Thyroid gland (tissue), 4 donors: Measurements from ENCODE around the gene RNF215. TPM values are rescaled to one million over a fixed set of nuclear protein-coding genes. Genes with fewer than 3 reads are reported as not detected.

Experiments used
- DNase-seq, 2 donors: peaks; one replicate each; pipeline ENCODE4 v3.0.0-alpha.2; 2019
- H3K27ac ChIP-seq, 3 donors: fragments of 200-600 bp; sonication (generic); 1 replicate in 2 of 3; 2 replicates in 1 of 3; pipeline ENCODE4 v1.5.1; 2016 to 2019; ENCODE audit warnings: mild to moderate bottlenecking in 1 of 3, moderate library complexity in 1 of 3
- H3K27me3 ChIP-seq: fragments of 200-600 bp; sonication (generic); one replicate; pipeline ENCODE4 v1.5.1; 2019
- H3K36me3 ChIP-seq, 2 donors: fragments of 200-600 bp; sonication (generic); one replicate each; pipeline ENCODE4 v1.5.1; 2016 to 2019
- H3K4me1 ChIP-seq, 2 donors: fragments of 200-600 bp; sonication (generic); one replicate each; pipeline ENCODE4 v1.5.1; 2017 to 2019
- H3K4me3 ChIP-seq, 3 donors: fragments of 200-600 bp; sonication (generic); replicated peaks in 1 of 3; 1 replicate in 2 of 3; 2 replicates in 1 of 3; pipeline ENCODE4 v1.5.1; 2016; ENCODE audit warnings: mild to moderate bottlenecking in 1 of 3
- H3K9me3 ChIP-seq: fragments of 200-600 bp; sonication (generic); one replicate; pipeline ENCODE4 v1.5.1; 2017
- CTCF ChIP-seq, 6 experiments: fragments of 200-600 bp in 3 of 6; fragments of 450-650 bp in 3 of 6; sonication (generic) in 3 of 6; IDR thresholded peaks; one replicate each; pipeline ENCODE4 v1.5.1; 2016 to 2019; ENCODE audit warnings: antibody characterized with exemption in 6 of 6, mild to moderate bottlenecking in 2 of 6, inconsistent platforms in 1 of 6, moderate library complexity in 1 of 6
- POLR2A ChIP-seq, 2 donors: fragments of 450-650 bp; IDR thresholded peaks; one replicate each; pipeline ENCODE4 v1.6.1; 2017; ENCODE audit warnings: antibody characterized with exemption in 2 of 2, mild to moderate bottlenecking in 2 of 2, moderate library complexity in 1 of 2
- WGBS, 2 donors: methylation state at CpG; one replicate each; pipeline ENCODE4 v1.1.5; 2017; 5-methylcytosine and 5-hydroxymethylcytosine counted together
- intact Hi-C: fragments of 100-400 bp; cut with DNase I; formaldehyde crosslinking; loops from one replicate; pipeline ENCODE4 v1.15.1; 2023
- total RNA-seq, 4 donors: library from RNA; depleted of rRNA; stranded (reverse); fragments of >200 nt; gene quantifications; one replicate each; pipeline ENCODE4 v1.2.3, GENCODE V29; 2016

The RNF215 gene
- total RNA-seq, 4 donors from 2014 or later, result 14.8 to 25.5 (median 18.8) TPM

GRCh38 chr22:30337461-30337778 is 49.8 kb downstream of the RNF215 start:
- 79 to 93% methylated on average over 7 of the region's 8 CpGs for WGBS, 2 donors
- peaks cover 5 to 6% of the 10 kb centered on the region in 2 donors for H3K4me1 ChIP-seq
- intact Hi-C loops, result no loop called here
- TF ChIP-seq CTCF (IDR thresholded peaks at IDR 0.05) (no peak), POLR2A (IDR thresholded peaks at IDR 0.05) (no peak)
- DNase-seq, result no peak
- no peaks in the 10 kb centered on the region for H3K9me3 ChIP-seq
- H3K27ac ChIP-seq, result no peak overlapping the region
- no peak overlapping the region for H3K4me3 ChIP-seq
- H3K36me3 ChIP-seq, result peaks cover 96 to 97% of the 10 kb centered on the region in 2 donors
- H3K27me3 ChIP-seq, result no peaks in the 10 kb centered on the region

GRCh38 chr22:30336752-30337460 is 50.3 kb downstream of the RNF215 start:
- intact Hi-C loops, result no loop called here
- peak; percentile 54 to 72 for DNase-seq
- WGBS, 2 donors, result 84 to 96% methylated on average over 4 of the region's 4 CpGs
- TF ChIP-seq POLR2A (IDR thresholded peaks at IDR 0.05) (no peak), CTCF (IDR thresholded peaks at IDR 0.05) (no peak)
- Histone ChIP-seq H3K36me3 (peaks cover 91 to 92% of the 10 kb centered on the region in 2 donors), H3K4me3 (no peak overlapping the region), H3K4me1 (peaks cover 5 to 6% of the 10 kb centered on the region in 2 donors), H3K27me3 (no peaks in the 10 kb centered on the region), H3K9me3 (no peaks in the 10 kb centered on the region), H3K27ac (no peak overlapping the region)

GRCh38 chr22:30335236-30335635 is 52.0 kb downstream of the RNF215 start:
- DNase-seq, result no peak
- Histone ChIP-seq H3K4me1 (peaks cover 5 to 6% of the 10 kb centered on the region in 2 donors), H3K36me3 (peaks cover 79% of the 10 kb centered on the region in 2 donors), H3K27me3 (no peaks in the 10 kb centered on the region), H3K9me3 (no peaks in the 10 kb centered on the region), H3K27ac (no peak overlapping the region), H3K4me3 (no peak overlapping the region)
- TF ChIP-seq CTCF (IDR thresholded peaks at IDR 0.05) (no peak), POLR2A (IDR thresholded peaks at IDR 0.05) (no peak)
- 100% methylated on average over 1 of the region's 1 CpG for WGBS, 2 donors
- intact Hi-C loops, result no loop called here

- intact Hi-C loops, result no loop called here
- Histone ChIP-seq H3K27me3 (no peaks in the 10 kb centered on the region), H3K4me3 (no peak overlapping the region), H3K27ac (no peak overlapping the region), H3K4me1 (peaks cover 5 to 6% of the 10 kb centered on the region in 2 donors), H3K9me3 (no peaks in the 10 kb centered on the region), H3K36me3 (peaks cover 73% of the 10 kb centered on the region in 2 donors)
- WGBS, 2 donors, result 97 to 98% methylated on average over 4 of the region's 4 CpGs
- TF ChIP-seq POLR2A (IDR thresholded peaks at IDR 0.05), result no peak
- TF ChIP-seq CTCF (IDR thresholded peaks at IDR 0.05), result no peak
- DNase-seq, result no peak
These were observed 52.6 kb downstream of the RNF215 start for GRCh38 chr22:30334646-30335045.

- no peak for DNase-seq
These were observed 53.5 kb downstream of the RNF215 start for GRCh38 chr22:30333707-30334087.

More at GRCh38 chr22:30333707-30334087, 53.5 kb downstream of the RNF215 start:
- Histone ChIP-seq H3K27ac (no peak overlapping the region), H3K4me3 (no peak overlapping the region), H3K4me1 (peaks cover 2 to 3% of the 10 kb centered on the region in 2 donors), H3K36me3 (peaks cover 63 to 64% of the 10 kb centered on the region in 2 donors), H3K9me3 (no peaks in the 10 kb centered on the region), H3K27me3 (no peaks in the 10 kb centered on the region)
- intact Hi-C loops, result no loop called here
- TF ChIP-seq POLR2A (IDR thresholded peaks at IDR 0.05) (no peak), CTCF (IDR thresholded peaks at IDR 0.05) (no peak)
- 94% methylated on average over 3 of the region's 3 CpGs for WGBS, 2 donors
